Measurements from ENCODE around the gene COL6A3. TPM values are rescaled to one million over a fixed set of nuclear protein-coding genes. Genes with fewer than 3 reads are reported as not detected.
A peak's percentile ranks its signal among the peaks of the same experiment; 100 is the strongest.

The COL6A3 gene
- total RNA-seq, 1 donor from 2014 or later, result 645 TPM

DNA sequence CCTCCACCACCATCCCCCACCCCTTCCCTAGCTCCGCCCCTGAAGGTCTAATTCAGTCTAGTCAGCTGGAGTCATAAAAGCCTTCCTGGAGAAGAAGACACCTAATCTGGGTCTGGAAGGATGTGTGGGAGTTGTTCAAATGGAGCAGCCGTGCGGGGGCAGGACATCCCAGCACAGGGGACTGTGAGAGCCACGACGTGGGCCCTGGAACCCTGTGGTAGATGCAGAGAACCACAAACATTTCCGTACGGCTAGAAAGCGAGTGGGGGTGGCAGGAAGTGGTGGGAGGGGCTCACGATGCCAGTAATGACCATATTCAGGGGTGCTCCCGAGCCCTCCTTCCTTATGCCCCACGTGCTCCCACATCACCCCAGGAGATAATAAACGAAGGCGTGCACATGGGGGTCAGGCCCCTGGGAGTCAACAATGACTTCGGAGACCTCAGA lies 20.9 kb upstream of the COL6A3 start:
- H3K36me3 Mint-ChIP-seq, result no peaks in the 10 kb centered on the region
- H3K9me3 Mint-ChIP-seq, result no peaks in the 10 kb centered on the region
- no peak overlapping the region for H3K4me3 Mint-ChIP-seq
- H3K27ac Mint-ChIP-seq, result peak overlapping the region; percentile 79
- no peaks in the 10 kb centered on the region for H3K27me3 Mint-ChIP-seq (ENCODE audit: low read depth)
- TF ChIP-seq, protein P1, sequence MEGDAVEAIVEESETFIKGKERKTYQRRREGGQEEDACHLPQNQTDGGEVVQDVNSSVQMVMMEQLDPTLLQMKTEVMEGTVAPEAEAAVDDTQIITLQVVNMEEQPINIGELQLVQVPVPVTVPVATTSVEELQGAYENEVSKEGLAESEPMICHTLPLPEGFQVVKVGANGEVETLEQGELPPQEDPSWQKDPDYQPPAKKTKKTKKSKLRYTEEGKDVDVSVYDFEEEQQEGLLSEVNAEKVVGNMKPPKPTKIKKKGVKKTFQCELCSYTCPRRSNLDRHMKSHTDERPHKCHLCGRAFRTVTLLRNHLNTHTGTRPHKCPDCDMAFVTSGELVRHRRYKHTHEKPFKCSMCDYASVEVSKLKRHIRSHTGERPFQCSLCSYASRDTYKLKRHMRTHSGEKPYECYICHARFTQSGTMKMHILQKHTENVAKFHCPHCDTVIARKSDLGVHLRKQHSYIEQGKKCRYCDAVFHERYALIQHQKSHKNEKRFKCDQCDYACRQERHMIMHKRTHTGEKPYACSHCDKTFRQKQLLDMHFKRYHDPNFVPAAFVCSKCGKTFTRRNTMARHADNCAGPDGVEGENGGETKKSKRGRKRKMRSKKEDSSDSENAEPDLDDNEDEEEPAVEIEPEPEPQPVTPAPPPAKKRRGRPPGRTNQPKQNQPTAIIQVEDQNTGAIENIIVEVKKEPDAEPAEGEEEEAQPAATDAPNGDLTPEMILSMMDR (IDR thresholded peaks at IDR 0.05; ENCODE audit: unreplicated experiment), result no peak
- no peak for DNase-seq (ENCODE audit: low spot score in 2 of 2, unreplicated experiment in 2 of 2)
- H3K4me1 Mint-ChIP-seq, result peaks cover 37% of the 10 kb centered on the region

DNA sequence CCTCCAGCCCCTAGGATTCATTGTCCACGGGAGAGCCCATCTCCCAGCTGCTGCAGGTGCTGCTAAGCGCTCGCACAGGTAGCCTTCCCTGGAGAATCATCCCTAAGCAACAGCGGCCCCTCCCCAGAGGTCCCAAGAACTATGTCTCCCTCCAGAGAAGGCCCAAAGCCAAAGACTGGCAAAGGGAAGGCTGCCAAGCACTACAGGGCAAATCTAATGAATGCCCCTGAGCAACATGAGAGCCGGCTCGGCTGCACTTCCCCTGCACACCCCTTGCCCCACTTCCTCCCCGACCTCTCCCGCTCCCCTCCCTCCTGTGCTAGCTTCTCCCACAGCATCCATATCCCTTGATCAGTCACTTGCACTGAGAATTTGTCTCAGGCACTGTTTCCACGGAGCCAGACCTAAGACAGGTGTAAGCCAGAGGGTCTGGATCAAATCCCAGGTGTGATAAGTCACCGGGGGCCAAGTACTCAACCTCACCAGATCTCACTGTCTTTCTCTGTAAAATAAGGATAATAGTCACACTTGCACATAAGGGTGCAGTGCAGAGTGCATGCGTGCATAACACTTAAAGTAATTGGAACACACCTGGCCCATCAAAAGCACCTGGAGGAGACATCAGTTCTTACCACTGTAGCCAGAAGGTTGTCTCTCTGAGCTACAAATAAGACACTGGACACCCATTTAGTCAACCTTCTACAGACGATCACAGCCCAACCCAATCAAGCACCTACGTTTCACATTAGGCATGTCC lies 20.1 kb upstream of the COL6A3 start:
- TF ChIP-seq, protein P1 (IDR thresholded peaks at IDR 0.05; ENCODE audit: unreplicated experiment), result no peak
- no peaks in the 10 kb centered on the region for H3K9me3 Mint-ChIP-seq
- DNase-seq (ENCODE audit: low spot score in 2 of 2, unreplicated experiment in 2 of 2), result no peak
- no peaks in the 10 kb centered on the region for H3K36me3 Mint-ChIP-seq
- no peaks in the 10 kb centered on the region for H3K27me3 Mint-ChIP-seq (ENCODE audit: low read depth)
- no peak overlapping the region for H3K4me3 Mint-ChIP-seq
- no peak overlapping the region for H3K27ac Mint-ChIP-seq
- peaks cover 37% of the 10 kb centered on the region for H3K4me1 Mint-ChIP-seq

DNA sequence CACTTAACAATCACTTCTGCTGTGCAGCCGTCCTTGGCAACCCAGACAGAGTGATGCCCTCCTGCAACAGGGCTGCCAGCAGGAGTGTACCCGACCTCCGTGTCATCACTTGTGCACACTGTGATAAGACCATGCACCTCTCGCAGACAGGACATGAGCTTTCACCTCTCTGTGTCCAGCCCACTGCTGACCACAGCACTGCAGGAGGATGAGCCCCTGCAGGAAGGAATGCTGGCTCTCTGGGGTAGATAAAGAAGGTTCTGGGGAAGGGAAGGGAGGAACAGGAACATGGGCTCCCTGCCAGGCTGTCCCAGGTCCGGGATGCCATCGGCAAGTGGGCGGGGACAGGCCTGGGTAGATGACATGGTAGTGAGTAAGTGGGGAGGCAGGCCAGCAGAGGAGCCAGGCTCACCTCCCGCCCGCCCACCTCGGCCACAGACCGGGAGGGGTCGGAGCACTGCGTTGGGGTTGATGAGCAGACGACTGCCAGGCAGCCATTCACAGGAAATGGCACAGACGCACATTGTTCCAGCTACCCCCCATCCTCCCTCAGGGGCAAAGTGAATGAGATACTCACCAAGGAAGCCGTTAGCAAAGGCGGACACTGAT lies 18.6 kb upstream of the COL6A3 start:
- H3K27ac Mint-ChIP-seq, result no peak overlapping the region
- no peaks in the 10 kb centered on the region for H3K36me3 Mint-ChIP-seq
- DNase-seq (ENCODE audit: low spot score in 2 of 2, unreplicated experiment in 2 of 2), result no peak
- H3K4me3 Mint-ChIP-seq, result no peak overlapping the region
- H3K27me3 Mint-ChIP-seq (ENCODE audit: low read depth), result peaks cover 5% of the 10 kb centered on the region
- H3K9me3 Mint-ChIP-seq, result no peaks in the 10 kb centered on the region
- TF ChIP-seq, protein P1 (IDR thresholded peaks at IDR 0.05; ENCODE audit: unreplicated experiment), result no peak
- H3K4me1 Mint-ChIP-seq, result peaks cover 28% of the 10 kb centered on the region

DNA sequence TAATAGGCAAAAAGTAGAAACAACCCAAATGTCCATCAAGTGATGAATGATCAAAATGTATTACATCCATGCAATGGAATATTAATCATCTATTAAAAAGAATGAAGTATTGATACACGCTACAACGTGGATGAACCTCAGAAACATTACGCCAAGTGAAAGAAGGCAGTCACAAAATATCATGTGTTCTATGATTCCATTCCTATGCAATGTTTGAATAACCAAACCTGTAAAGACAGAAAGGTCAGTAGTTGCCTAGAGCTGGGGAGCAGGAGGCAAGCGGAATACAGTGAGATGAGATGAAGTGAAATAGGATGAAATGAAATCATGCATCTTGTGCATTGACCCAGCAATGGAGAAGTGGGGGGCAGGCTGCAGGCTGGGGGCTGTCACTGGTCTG lies 17.9 kb upstream of the COL6A3 start:
- no peak for DNase-seq (ENCODE audit: low spot score in 2 of 2, unreplicated experiment in 2 of 2)
- Mint-ChIP-seq H3K4me3 (no peak overlapping the region), H3K36me3 (no peaks in the 10 kb centered on the region), H3K27me3 (ENCODE audit: low read depth) (peaks cover 5% of the 10 kb centered on the region), H3K27ac (no peak overlapping the region), H3K4me1 (peaks cover 28% of the 10 kb centered on the region), H3K9me3 (no peaks in the 10 kb centered on the region)
- TF ChIP-seq, protein P1 (IDR thresholded peaks at IDR 0.05; ENCODE audit: unreplicated experiment), result no peak

DNA sequence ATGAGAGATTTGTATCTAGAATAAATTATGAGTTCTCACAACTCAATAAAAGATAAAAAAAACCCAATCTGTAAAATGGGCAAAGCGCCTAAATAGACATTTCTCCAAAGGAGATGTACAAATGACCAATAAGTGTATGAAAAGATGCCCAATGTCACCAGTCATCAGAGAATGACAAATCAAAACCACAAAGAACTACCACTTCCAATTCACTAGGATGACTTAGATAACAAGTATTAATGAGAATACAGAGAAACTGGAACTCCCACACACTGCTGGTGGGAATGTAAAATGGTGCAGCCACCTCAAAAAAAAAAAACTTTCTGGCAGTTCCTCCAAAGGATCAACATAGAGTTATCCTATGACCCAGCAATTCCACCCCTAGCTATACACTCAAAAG lies 17.4 kb upstream of the COL6A3 start:
- H3K9me3 Mint-ChIP-seq, result no peaks in the 10 kb centered on the region
- TF ChIP-seq, protein P1 (IDR thresholded peaks at IDR 0.05; ENCODE audit: unreplicated experiment), result no peak
- no peak overlapping the region for H3K27ac Mint-ChIP-seq
- no peak for DNase-seq (ENCODE audit: low spot score in 2 of 2, unreplicated experiment in 2 of 2)
- no peak overlapping the region for H3K4me3 Mint-ChIP-seq
- H3K36me3 Mint-ChIP-seq, result no peaks in the 10 kb centered on the region
- H3K4me1 Mint-ChIP-seq, result peaks cover 28% of the 10 kb centered on the region
- H3K27me3 Mint-ChIP-seq (ENCODE audit: low read depth), result peaks cover 5% of the 10 kb centered on the region
